HG03060 (cell line): ENCODE measurements around the gene LRP11.
"Not testable (repeated sequence)": the region's sequence is repeated elsewhere in the genome, so short reads cannot be mapped to it uniquely, and the experiment has no call there.

Experiments used
- ATAC-seq: cut with Tn5 transposase; IDR thresholded peaks from one replicate; pipeline ENCODE4 v1.9.1; 2021; ENCODE audit warnings: low read depth, moderate number of reproducible peaks; ENCODE audit not compliant: unreplicated experiment

The LRP11 gene

GRCh38 chr6:149863698-149864577, at the start of gene LRP11:
LRP11 (minus strand) TSS chr6:149864359; CDS start chr6:149864020, 339 bp downstream.
- peak; percentile 51 for ATAC-seq

GRCh38 chr6:149913540-149914240, 49.5 kb upstream of the LRP11 start:
- ATAC-seq = no peak

GRCh38 chr6:149913085-149913484, 48.9 kb upstream of the LRP11 start:
- ATAC-seq = no peak

- not testable (repeated sequence) for ATAC-seq
Measured at GRCh38 chr6:149912680-149913079, 48.5 kb upstream of the LRP11 start.

- ATAC-seq = no peak
Measured at GRCh38 chr6:149910721-149911151, 46.6 kb upstream of the LRP11 start.

GRCh38 chr6:149909701-149910470, 45.7 kb upstream of the LRP11 start:
- no peak for ATAC-seq

- ATAC-seq = not testable (repeated sequence)
Measured at GRCh38 chr6:149908480-149908879, 44.3 kb upstream of the LRP11 start.

- ATAC-seq = no peak
Measured at GRCh38 chr6:149907317-149907716, 43.2 kb upstream of the LRP11 start.

GRCh38 chr6:149906405-149906804, 42.2 kb upstream of the LRP11 start:
- ATAC-seq = no peak

- ATAC-seq = no peak
Measured at GRCh38 chr6:149905911-149906371, 41.8 kb upstream of the LRP11 start.

GRCh38 chr6:149905371-149905910, 41.3 kb upstream of the LRP11 start:
- no peak for ATAC-seq

GRCh38 chr6:149904661-149905370, 40.7 kb upstream of the LRP11 start:
- no peak for ATAC-seq

GRCh38 chr6:149903938-149904611, 39.9 kb upstream of the LRP11 start:
- ATAC-seq = no peak

- no peak for ATAC-seq
Measured at GRCh38 chr6:149901444-149902140, 37.4 kb upstream of the LRP11 start.

GRCh38 chr6:149900620-149901443, 36.7 kb upstream of the LRP11 start:
- ATAC-seq = no peak

GRCh38 chr6:149899926-149900619, 35.9 kb upstream of the LRP11 start:
- no peak for ATAC-seq

- no peak for ATAC-seq
Measured at GRCh38 chr6:149899486-149899885, 35.3 kb upstream of the LRP11 start.
